ENCODE data around the gene SSU72.
A peak's percentile ranks its signal among the peaks of the same experiment; 100 is the strongest.
"Not testable (repeated sequence)": the region's sequence is repeated elsewhere in the genome, so short reads cannot be mapped to it uniquely, and the experiment has no call there.

The SSU72 gene

GRCh38 chr1:1517973-1518620, 56.6 kb downstream of the SSU72 start:
- TF ChIP-seq CTCF (conservative IDR thresholded peaks at IDR 0.05; ENCODE audit: low read depth, low read length), result no peak
- H4K20me1 ChIP-seq (ENCODE audit: insufficient read depth), result no peaks in the 10 kb centered on the region
- no peaks in the 10 kb centered on the region for H3K27me3 ChIP-seq (ENCODE audit: insufficient read depth, low read depth)
- no peak overlapping the region for H3K4me3 ChIP-seq (IDR thresholded peaks at IDR 0.05; ENCODE audit: insufficient read depth, low read depth, low read length)
- no peaks in the 10 kb centered on the region for H3K4me1 ChIP-seq (ENCODE audit: low read depth, poor library complexity, severe bottlenecking)
- H3K27ac ChIP-seq, result no peak overlapping the region
- peaks cover 39% of the 10 kb centered on the region for H3K79me2 ChIP-seq (ENCODE audit: insufficient read depth, low read depth)
- H3K4me2 ChIP-seq, result no peak overlapping the region
- H3K36me3 ChIP-seq (ENCODE audit: insufficient read depth), result peaks cover 5% of the 10 kb centered on the region; the same call in 1 of the 2 replicates
- no peak overlapping the region for H2AFZ ChIP-seq (ENCODE audit: low read depth)
- H3K9ac ChIP-seq, result no peak overlapping the region

- not testable (repeated sequence) for H3K4me1 ChIP-seq (ENCODE audit: low read depth, poor library complexity, severe bottlenecking); H3K4me3 ChIP-seq (IDR thresholded peaks at IDR 0.05; ENCODE audit: insufficient read depth, low read depth, low read length); H2AFZ ChIP-seq (ENCODE audit: low read depth); H3K36me3 ChIP-seq (ENCODE audit: insufficient read depth); H3K9ac ChIP-seq; H3K27me3 ChIP-seq (ENCODE audit: insufficient read depth, low read depth); H3K4me2 ChIP-seq; H3K27ac ChIP-seq; H4K20me1 ChIP-seq (ENCODE audit: insufficient read depth)
- peaks cover 43% of the 10 kb centered on the region for H3K79me2 ChIP-seq (ENCODE audit: insufficient read depth, low read depth)
These were observed 57.7 kb downstream of the SSU72 start for GRCh38 chr1:1516923-1517322.

GRCh38 chr1:1514376-1514775, 60.3 kb downstream of the SSU72 start:
- not testable (repeated sequence) for H3K4me2 ChIP-seq, H3K27ac ChIP-seq

GRCh38 chr1:1513675-1514074, 61.0 kb downstream of the SSU72 start:
- H3K4me2 ChIP-seq, result peak overlapping the region; percentile 51; the same call in 1 of the 2 replicates
- peaks cover 49% of the 10 kb centered on the region for H3K79me2 ChIP-seq (ENCODE audit: insufficient read depth, low read depth)
- not testable (repeated sequence) for H3K27me3 ChIP-seq (ENCODE audit: insufficient read depth, low read depth); H3K4me3 ChIP-seq (IDR thresholded peaks at IDR 0.05; ENCODE audit: insufficient read depth, low read depth, low read length); H3K27ac ChIP-seq; H3K36me3 ChIP-seq (ENCODE audit: insufficient read depth); H4K20me1 ChIP-seq (ENCODE audit: insufficient read depth); H3K9ac ChIP-seq; H2AFZ ChIP-seq (ENCODE audit: low read depth)
- H3K4me1 ChIP-seq (ENCODE audit: low read depth, poor library complexity, severe bottlenecking), result peaks cover 12% of the 10 kb centered on the region

More at GRCh38 chr1:1514376-1514775, 60.3 kb downstream of the SSU72 start:
- not testable (repeated sequence) for H2AFZ ChIP-seq (ENCODE audit: low read depth); H3K36me3 ChIP-seq (ENCODE audit: insufficient read depth); H3K4me3 ChIP-seq (IDR thresholded peaks at IDR 0.05; ENCODE audit: insufficient read depth, low read depth, low read length); H3K27me3 ChIP-seq (ENCODE audit: insufficient read depth, low read depth); H4K20me1 ChIP-seq (ENCODE audit: insufficient read depth); H3K9ac ChIP-seq
- H3K79me2 ChIP-seq (ENCODE audit: insufficient read depth, low read depth), result peaks cover 49% of the 10 kb centered on the region
- H3K4me1 ChIP-seq (ENCODE audit: low read depth, poor library complexity, severe bottlenecking), result peaks cover 12% of the 10 kb centered on the region

- not testable (repeated sequence) for H3K27me3 ChIP-seq (ENCODE audit: insufficient read depth, low read depth); H3K4me3 ChIP-seq (IDR thresholded peaks at IDR 0.05; ENCODE audit: insufficient read depth, low read depth, low read length); H4K20me1 ChIP-seq (ENCODE audit: insufficient read depth); H3K36me3 ChIP-seq (ENCODE audit: insufficient read depth); H3K4me2 ChIP-seq; H2AFZ ChIP-seq (ENCODE audit: low read depth)
- Histone ChIP-seq H3K79me2 (ENCODE audit: insufficient read depth, low read depth) (peaks cover 49% of the 10 kb centered on the region), H3K9ac (peak overlapping the region; percentile 97; the same call in 1 of the 2 replicates), H3K4me1 (ENCODE audit: low read depth, poor library complexity, severe bottlenecking) (peaks cover 12% of the 10 kb centered on the region), H3K27ac (peak overlapping the region; percentile 58; the same call in 1 of the 2 replicates)
These were observed 62.2 kb downstream of the SSU72 start for GRCh38 chr1:1512425-1512824.

- peak within 1 kb of the TSS; percentile 96 for H3K27ac ChIP-seq
- H3K79me2 ChIP-seq (ENCODE audit: insufficient read depth, low read depth), result peaks cover 46% of the 10 kb centered on the region
- TF ChIP-seq CTCF (conservative IDR thresholded peaks at IDR 0.05; ENCODE audit: low read depth, low read length), result no peak
These were observed 63.0 kb downstream of the SSU72 start, which contains the start of gene ATAD3A for GRCh38 chr1:1511533-1512285. TSS of gene ATAD3A (plus strand) at chr1:1512162. CDS start at chr1:1512269, 107 bp downstream.

More at GRCh38 chr1:1511533-1512285, 63.0 kb downstream of the SSU72 start, which contains the start of gene ATAD3A:
- Histone ChIP-seq H3K36me3 (ENCODE audit: insufficient read depth) (no peaks in the 10 kb centered on the region; the same call in 1 of the 2 replicates), H3K27me3 (ENCODE audit: insufficient read depth, low read depth) (no peaks in the 10 kb centered on the region), H2AFZ (ENCODE audit: low read depth) (peak within 1 kb of the TSS; percentile 53), H3K4me2 (peak within 1 kb of the TSS; percentile 89), H3K4me3 (IDR thresholded peaks at IDR 0.05; ENCODE audit: insufficient read depth, low read depth, low read length) (peak within 1 kb of the TSS; percentile 79), H4K20me1 (ENCODE audit: insufficient read depth) (no peaks in the 10 kb centered on the region), H3K4me1 (ENCODE audit: low read depth, poor library complexity, severe bottlenecking) (peaks cover 12% of the 10 kb centered on the region), H3K9ac (peak within 1 kb of the TSS; percentile 97)
